Heart left ventricle (tissue), 16 donors: ENCODE data around the gene NRROS. TPM values are rescaled to one million over a fixed set of nuclear protein-coding genes. Genes with fewer than 3 reads are reported as not detected.

Experiments
- ATAC-seq, 4 donors: fragments of 200-7000 bp; cut with Tn5 transposase; one replicate each; pipeline ENCODE4 v1.9.1; 2020 to 2022; ENCODE audit warnings: moderate library complexity in 4 of 4, mild to moderate bottlenecking in 3 of 4, moderate number of reproducible peaks in 1 of 4
- DNase-seq, 5 donors: peaks; one replicate each; pipeline ENCODE4 v3.0.0-alpha.2; 2020
- H3K27ac ChIP-seq, 12 donors: fragments of 200-600 bp; sonication (generic) in 4 of 12; one replicate each; pipeline versions ENCODE4 v1.5.0 to v1.8.0; 2016 to 2022; ENCODE audit warnings: mild to moderate bottlenecking in 2 of 12
- H3K27me3 ChIP-seq, 9 donors: fragments of 200-600 bp; sonication (generic) in 2 of 9; one replicate each; pipeline versions ENCODE4 v1.5.1 to v1.8.0; 2016 to 2022; ENCODE audit warnings: mild to moderate bottlenecking in 3 of 9
- H3K36me3 ChIP-seq, 9 donors: fragments of 200-600 bp; sonication (generic) in 2 of 9; one replicate each; pipeline versions ENCODE4 v1.5.0 to v1.8.0; 2018 to 2022; ENCODE audit warnings: mild to moderate bottlenecking in 2 of 9
- H3K4me1 ChIP-seq, 12 donors: fragments of 200-600 bp; sonication (generic) in 4 of 12; one replicate each; pipeline versions ENCODE4 v1.5.0 to v1.8.0; 2016 to 2022; ENCODE audit warnings: mild to moderate bottlenecking in 3 of 12
- H3K4me3 ChIP-seq, 12 donors: fragments of 200-600 bp; sonication (generic) in 4 of 12; one replicate each; pipeline versions ENCODE4 v1.5.0 to v1.8.0; 2017 to 2022; ENCODE audit warnings: mild to moderate bottlenecking in 9 of 12, moderate library complexity in 4 of 12
- H3K9me3 ChIP-seq, 12 donors: fragments of 200-600 bp; sonication (generic) in 4 of 12; one replicate each; pipeline versions ENCODE4 v1.5.0 to v1.8.0; 2016 to 2022; ENCODE audit warnings: mild to moderate bottlenecking in 1 of 12
- POLR2A ChIP-seq, 2 donors: fragments of 450-650 bp; IDR thresholded peaks; one replicate each; pipeline ENCODE4 v1.6.1; 2017; ENCODE audit warnings: antibody characterized with exemption in 2 of 2, mild to moderate bottlenecking in 2 of 2, moderate library complexity in 2 of 2
- WGBS, 4 donors: extraction: QIAGEN DNeasy Blood & Tissue Kit in 2 of 4; methylation state at CpG; one replicate each; pipeline versions ENCODE4 v1.1.5 to v1.1.7; 2013 to 2018; 5-methylcytosine and 5-hydroxymethylcytosine counted together
- intact Hi-C, 10 donors: fragments of 100-400 bp; cut with DNase I; formaldehyde crosslinking; loops; one replicate each; pipeline versions ENCODE4 v1.11.1 to v1.14.2; 2022
- polyA plus RNA-seq, 2 donors: library from polyadenylated mRNA; stranded (reverse); fragments of 200-250 nt; gene quantifications; one replicate each; pipeline ENCODE4 v1.2.3, GENCODE V29; 2013
- total RNA-seq, 9 donors: library from RNA; depleted of rRNA in 2 of 9; stranded (reverse); fragments of >200 nt in 2 of 9; fragmentation: NEBNext Ultra II Directional in 3 of 9; extraction: Animal tissue kit (Norgen Biotek cat#: 25700) in 3 of 9; gene quantifications; one replicate each; pipeline versions ENCODE4 v1.1.0 to v1.2.4, GENCODE V29; 2016 to 2023
- TF ChIP-seq, protein P1 (sequence below), 12 donors: fragments of 200-600 bp; sonication (generic) in 4 of 12; IDR thresholded peaks; one replicate each; pipeline versions ENCODE4 v1.5.0 to v1.8.0; 2018 to 2022; ENCODE audit warnings: antibody characterized with exemption in 12 of 12, mild to moderate bottlenecking in 5 of 12
- donor health status: ischemic (EF 13 %, LVEDD 7.1; RV severe dilation, severe dysfunction).
- donor health status: healthy with polysubstance abuse.
- donor health status: DM: no; HTN: yes; CAD: no.
- donor health status: DM: no; HTN: no; CAD: no.
- donor health status: ischemic (EF 25% LVEDD 6.9; RV normal size, moderate dysfunction).
- donor health status: ischemic (EF 25% LVEDD 5.7; RV mildly dilated, moderate dysfunction).
- donor health status: healthy.
- donor health status: DM: yes; HTN: yes; CAD: no.
- donor health status: ischemic (EF 35%, LVEDD 5.7; RV mildly dilated, moderate dysfunction).
- donor health status: nonischemic (EF 11% LVEDD 7.7; RV severe dilation, severe dysfunction).
- donor health status: DM: yes; HTN: yes; CAD: no.
- donor health status: PGD.
- donor health status: ischemic (EF 29% LVEDD 5.4; RV normal size, mild dysfunction).
- donor health status: nonischemic (EF 23%, LVEDD 6.1; RV moderate dilation, normal function).

Gene NRROS
- total and polyA plus RNA-seq, 11 donors: 1.4 to 23.8 (median 2.9) TPM

DNA sequence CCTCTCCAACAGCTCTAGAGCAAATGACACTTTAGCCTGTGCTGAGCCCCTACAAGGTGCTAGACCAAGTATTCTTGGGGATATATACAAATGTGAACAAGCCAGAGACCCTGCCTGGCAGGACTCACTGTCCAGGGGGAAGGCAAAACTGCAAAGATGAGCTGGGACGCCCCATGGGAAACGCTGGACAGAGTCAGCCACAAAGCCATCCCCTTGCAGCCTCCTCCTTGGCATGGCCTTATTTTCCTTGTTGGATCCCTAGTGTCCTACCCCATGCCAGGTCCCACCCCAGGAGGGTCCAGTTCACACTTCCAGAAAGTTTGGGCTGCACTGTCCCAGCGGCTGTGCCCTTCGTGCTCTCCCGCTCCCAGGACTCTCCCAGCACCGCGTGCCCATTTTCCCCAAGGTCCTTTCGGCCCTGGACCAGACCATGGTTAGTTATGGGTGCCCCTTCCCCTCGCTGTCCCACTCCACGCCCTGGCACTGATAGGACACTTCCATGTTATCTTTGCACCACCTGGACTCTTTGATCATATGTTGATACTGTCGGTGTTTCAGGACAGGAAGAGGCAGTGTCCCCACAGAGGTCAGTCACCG is 5.8 kb upstream of the NRROS start:
- intact Hi-C loops: loop anchor here in 2 of 10 donors (2.0 to 10.0 kb wide), 3 partner anchors 23 to 51 kb away; no protein-coding TSS in a partner anchor
- peak overlapping the region in 11 of 12 donors; percentile 64 to 96 (median 85) for H3K27ac ChIP-seq
- H3K27me3 ChIP-seq: peaks cover 0 to 5% (median 0%) of the 10 kb centered on the region in 9 donors
- no peak for TF ChIP-seq POLR2A (IDR thresholded peaks at IDR 0.05)
- TF ChIP-seq, protein P1, sequence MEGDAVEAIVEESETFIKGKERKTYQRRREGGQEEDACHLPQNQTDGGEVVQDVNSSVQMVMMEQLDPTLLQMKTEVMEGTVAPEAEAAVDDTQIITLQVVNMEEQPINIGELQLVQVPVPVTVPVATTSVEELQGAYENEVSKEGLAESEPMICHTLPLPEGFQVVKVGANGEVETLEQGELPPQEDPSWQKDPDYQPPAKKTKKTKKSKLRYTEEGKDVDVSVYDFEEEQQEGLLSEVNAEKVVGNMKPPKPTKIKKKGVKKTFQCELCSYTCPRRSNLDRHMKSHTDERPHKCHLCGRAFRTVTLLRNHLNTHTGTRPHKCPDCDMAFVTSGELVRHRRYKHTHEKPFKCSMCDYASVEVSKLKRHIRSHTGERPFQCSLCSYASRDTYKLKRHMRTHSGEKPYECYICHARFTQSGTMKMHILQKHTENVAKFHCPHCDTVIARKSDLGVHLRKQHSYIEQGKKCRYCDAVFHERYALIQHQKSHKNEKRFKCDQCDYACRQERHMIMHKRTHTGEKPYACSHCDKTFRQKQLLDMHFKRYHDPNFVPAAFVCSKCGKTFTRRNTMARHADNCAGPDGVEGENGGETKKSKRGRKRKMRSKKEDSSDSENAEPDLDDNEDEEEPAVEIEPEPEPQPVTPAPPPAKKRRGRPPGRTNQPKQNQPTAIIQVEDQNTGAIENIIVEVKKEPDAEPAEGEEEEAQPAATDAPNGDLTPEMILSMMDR (IDR thresholded peaks at IDR 0.05): no peak
- H3K36me3 ChIP-seq: no peaks in the 10 kb centered on the region
- ATAC-seq (no peak), DNase-seq (no peak)
- H3K4me3 ChIP-seq: peak overlapping the region in 7 of 12 donors; percentile 58 to 86 (median 64)
- 80 to 90% (median 89%) methylated on average over 12 of the region's 12 CpGs for WGBS, 4 donors
- peaks cover 0 to 76% (median 14%) of the 10 kb centered on the region in 12 donors for H3K4me1 ChIP-seq
- no peaks in the 10 kb centered on the region for H3K9me3 ChIP-seq

DNA sequence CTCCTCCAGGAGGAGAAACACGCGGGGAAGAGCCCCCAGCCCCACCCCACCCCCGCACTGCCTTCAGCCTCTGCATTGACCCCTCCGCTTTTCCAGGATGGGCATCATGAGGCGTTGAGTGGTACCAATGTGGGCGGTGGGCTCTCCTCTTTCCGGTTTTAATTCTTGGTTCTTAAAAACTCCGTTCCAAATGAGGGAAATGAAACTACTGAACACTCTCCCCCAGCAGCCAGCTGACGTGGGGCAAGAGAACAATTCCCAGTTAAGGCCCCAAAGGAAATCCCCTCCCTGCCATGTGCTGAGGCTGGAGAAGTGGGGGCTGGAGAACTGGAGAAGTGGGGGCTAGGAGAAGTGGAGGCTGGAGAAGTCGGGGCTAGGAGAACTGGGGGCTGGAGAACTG is 5.3 kb upstream of the NRROS start:
- Histone ChIP-seq H3K4me3 (peak overlapping the region in 1 of 12 donors; percentile 64), H3K27ac (peak overlapping the region in 7 of 12 donors; percentile 79 to 96 (median 85))

DNA sequence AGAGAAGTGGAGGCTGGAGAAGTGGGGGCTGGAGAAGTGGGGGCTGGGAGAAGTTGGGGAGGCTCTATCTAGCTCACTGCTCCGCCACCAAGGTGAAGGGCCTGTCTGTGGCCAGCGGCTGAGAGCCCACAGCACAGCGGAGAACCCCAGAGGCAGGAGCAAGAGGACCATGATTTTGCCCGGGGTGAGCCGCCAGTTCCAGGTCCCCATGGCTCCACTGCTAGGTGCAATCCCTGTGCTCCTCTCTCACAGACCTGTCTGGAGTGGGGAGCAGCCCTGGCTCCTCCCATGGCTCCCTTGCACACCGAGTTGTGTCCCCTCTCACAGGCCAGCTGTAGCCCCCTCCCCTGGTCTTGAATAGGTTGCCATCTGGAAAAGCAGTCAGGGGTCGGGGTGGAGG is 4.7 kb upstream of the NRROS start:
- DNase-seq: no peak
- Histone ChIP-seq H3K9me3 (no peaks in the 10 kb centered on the region), H3K36me3 (no peaks in the 10 kb centered on the region), H3K4me3 (no peak overlapping the region), H3K27ac (peak overlapping the region in 2 of 12 donors; percentile 34 to 66), H3K27me3 (peaks cover 0 to 13% (median 0%) of the 10 kb centered on the region in 9 donors), H3K4me1 (peaks cover 0 to 78% (median 17%) of the 10 kb centered on the region in 12 donors)
- TF ChIP-seq, protein P1 (IDR thresholded peaks at IDR 0.05): no peak
- TF ChIP-seq POLR2A (IDR thresholded peaks at IDR 0.05): no peak
- intact Hi-C loops: loop anchor here in 2 of 10 donors (5.0 to 10.0 kb wide), 2 partner anchors 37 to 50 kb away; no protein-coding TSS in a partner anchor
- 79 to 88% (median 81%) methylated on average over 6 to 7 of the region's 7 CpGs for WGBS, 4 donors
- no peak for ATAC-seq

More for the DNA sequence above, 5.3 kb upstream of the NRROS start:
- DNase-seq (peak in 2 of 5 donors; percentile 38 to 51), ATAC-seq (peak in 2 of 4 donors; percentile 4 to 10)
- WGBS, 4 donors: 67 to 77% (median 73%) methylated on average over 10 of the region's 10 CpGs
- Histone ChIP-seq H3K27me3 (peaks cover 0 to 7% (median 0%) of the 10 kb centered on the region in 9 donors), H3K36me3 (no peaks in the 10 kb centered on the region), H3K4me1 (peaks cover 0 to 82% (median 14%) of the 10 kb centered on the region in 12 donors), H3K9me3 (no peaks in the 10 kb centered on the region)
- TF ChIP-seq, protein P1 (IDR thresholded peaks at IDR 0.05): no peak
- no peak for TF ChIP-seq POLR2A (IDR thresholded peaks at IDR 0.05)
- intact Hi-C loops: loop anchor here in 2 of 10 donors (5.0 to 10.0 kb wide), 2 partner anchors 38 to 51 kb away; no protein-coding TSS in a partner anchor
